ENCODE results near the gene QRICH1.
A peak's percentile ranks its signal among the peaks of the same experiment; 100 is the strongest.
"Not testable (repeated sequence)": the region's sequence is repeated elsewhere in the genome, so short reads cannot be mapped to it uniquely, and the experiment has no call there.

The QRICH1 gene

GRCh38 chr3:49013113-49013737 is 80.6 kb downstream of the QRICH1 start:
- Histone ChIP-seq H3K27me3 (ENCODE audit: insufficient read depth, low read depth) (no peaks in the 10 kb centered on the region), H2AFZ (ENCODE audit: low read depth) (no peak overlapping the region), H4K20me1 (ENCODE audit: insufficient read depth) (no peaks in the 10 kb centered on the region), H3K4me3 (IDR thresholded peaks at IDR 0.05; ENCODE audit: insufficient read depth, low read depth, low read length) (no peak overlapping the region), H3K27ac (no peak overlapping the region), H3K9ac (no peak overlapping the region), H3K36me3 (ENCODE audit: insufficient read depth) (no peaks in the 10 kb centered on the region), H3K4me2 (no peak overlapping the region), H3K4me1 (ENCODE audit: low read depth, poor library complexity, severe bottlenecking) (peaks cover 9% of the 10 kb centered on the region), H3K79me2 (ENCODE audit: insufficient read depth, low read depth) (peaks cover 14% of the 10 kb centered on the region)
- TF ChIP-seq, protein P1, sequence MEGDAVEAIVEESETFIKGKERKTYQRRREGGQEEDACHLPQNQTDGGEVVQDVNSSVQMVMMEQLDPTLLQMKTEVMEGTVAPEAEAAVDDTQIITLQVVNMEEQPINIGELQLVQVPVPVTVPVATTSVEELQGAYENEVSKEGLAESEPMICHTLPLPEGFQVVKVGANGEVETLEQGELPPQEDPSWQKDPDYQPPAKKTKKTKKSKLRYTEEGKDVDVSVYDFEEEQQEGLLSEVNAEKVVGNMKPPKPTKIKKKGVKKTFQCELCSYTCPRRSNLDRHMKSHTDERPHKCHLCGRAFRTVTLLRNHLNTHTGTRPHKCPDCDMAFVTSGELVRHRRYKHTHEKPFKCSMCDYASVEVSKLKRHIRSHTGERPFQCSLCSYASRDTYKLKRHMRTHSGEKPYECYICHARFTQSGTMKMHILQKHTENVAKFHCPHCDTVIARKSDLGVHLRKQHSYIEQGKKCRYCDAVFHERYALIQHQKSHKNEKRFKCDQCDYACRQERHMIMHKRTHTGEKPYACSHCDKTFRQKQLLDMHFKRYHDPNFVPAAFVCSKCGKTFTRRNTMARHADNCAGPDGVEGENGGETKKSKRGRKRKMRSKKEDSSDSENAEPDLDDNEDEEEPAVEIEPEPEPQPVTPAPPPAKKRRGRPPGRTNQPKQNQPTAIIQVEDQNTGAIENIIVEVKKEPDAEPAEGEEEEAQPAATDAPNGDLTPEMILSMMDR (conservative IDR thresholded peaks at IDR 0.05; ENCODE audit: low read depth, low read length): no peak

DNA sequence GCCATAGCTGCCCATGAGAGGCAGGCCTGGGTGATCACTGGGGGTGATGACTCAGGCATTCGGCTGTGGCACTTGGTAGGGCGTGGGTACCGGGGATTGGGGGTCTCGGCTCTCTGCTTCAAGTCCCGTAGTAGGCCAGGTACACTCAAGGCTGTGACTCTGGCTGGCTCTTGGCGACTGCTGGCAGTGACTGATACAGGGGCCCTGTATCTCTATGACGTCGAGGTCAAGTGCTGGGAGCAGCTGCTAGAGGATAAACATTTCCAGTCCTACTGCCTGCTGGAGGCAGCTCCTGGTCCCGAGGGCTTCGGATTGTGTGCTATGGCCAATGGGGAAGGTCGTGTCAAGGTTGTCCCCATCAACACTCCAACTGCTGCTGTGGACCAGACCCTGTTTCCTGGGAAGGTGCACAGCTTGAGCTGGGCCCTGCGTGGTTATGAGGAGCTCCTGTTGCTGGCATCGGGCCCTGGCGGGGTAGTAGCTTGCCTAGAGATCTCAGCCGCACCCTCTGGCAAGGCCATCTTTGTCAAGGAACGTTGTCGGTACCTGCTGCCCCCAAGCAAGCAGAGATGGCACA is 81.3 kb downstream of the QRICH1 start:
- H3K27ac ChIP-seq: no peak overlapping the region
- H3K4me2 ChIP-seq: no peak overlapping the region
- H3K79me2 ChIP-seq (ENCODE audit: insufficient read depth, low read depth): peaks cover 16% of the 10 kb centered on the region
- TF ChIP-seq, protein P1 (conservative IDR thresholded peaks at IDR 0.05; ENCODE audit: low read depth, low read length): no peak
- no peaks in the 10 kb centered on the region for H4K20me1 ChIP-seq (ENCODE audit: insufficient read depth)
- no peaks in the 10 kb centered on the region for H3K36me3 ChIP-seq (ENCODE audit: insufficient read depth)
- peaks cover 12% of the 10 kb centered on the region for H3K4me1 ChIP-seq (ENCODE audit: low read depth, poor library complexity, severe bottlenecking)
- H2AFZ ChIP-seq (ENCODE audit: low read depth): no peak overlapping the region
- H3K27me3 ChIP-seq (ENCODE audit: insufficient read depth, low read depth): no peaks in the 10 kb centered on the region
- H3K4me3 ChIP-seq (IDR thresholded peaks at IDR 0.05; ENCODE audit: insufficient read depth, low read depth, low read length): no peak overlapping the region
- H3K9ac ChIP-seq: no peak overlapping the region

DNA sequence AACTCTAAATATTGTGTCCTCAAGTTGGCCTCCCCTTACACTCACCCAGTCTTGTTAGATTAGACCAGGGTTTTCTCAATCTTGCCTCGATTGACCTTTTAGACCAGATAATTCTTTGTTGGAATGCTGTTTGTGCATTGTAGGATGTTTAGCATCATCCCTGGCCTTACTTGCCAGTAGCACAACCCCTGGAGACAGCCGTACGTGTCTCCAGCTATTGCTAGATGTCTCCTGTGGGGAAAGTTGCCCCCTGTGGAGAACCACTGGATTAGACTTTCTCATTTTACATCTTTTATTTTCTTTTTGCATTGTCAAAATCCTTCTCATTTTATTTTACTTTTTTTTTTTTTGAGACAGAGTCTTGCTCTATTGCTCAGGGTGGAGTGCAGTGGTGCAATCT is 84.5 kb downstream of the QRICH1 start:
- Histone ChIP-seq H3K36me3 (ENCODE audit: insufficient read depth) (no peaks in the 10 kb centered on the region), H4K20me1 (ENCODE audit: insufficient read depth) (no peaks in the 10 kb centered on the region)

DNA sequence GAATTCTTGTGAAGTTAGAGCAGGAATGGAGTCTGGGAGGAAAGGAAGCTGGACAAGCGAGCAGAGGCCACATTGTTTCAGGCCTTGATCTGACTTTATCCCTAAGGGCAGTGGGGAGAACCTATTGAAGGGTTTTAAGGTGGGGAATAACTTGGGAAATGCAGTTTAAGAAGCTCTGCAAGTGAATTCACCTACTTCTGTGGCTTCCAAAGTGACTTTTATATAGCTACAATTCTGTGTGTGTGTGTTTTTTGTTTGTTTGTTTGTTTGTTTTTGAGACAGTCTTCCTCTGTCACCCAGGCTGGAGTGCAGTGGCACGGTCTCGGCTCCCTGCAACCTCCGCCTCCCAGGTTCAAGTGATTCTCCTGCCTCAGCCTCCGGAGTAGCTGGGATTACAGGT is 85.2 kb downstream of the QRICH1 start:
- H3K36me3 ChIP-seq (ENCODE audit: insufficient read depth); H2AFZ ChIP-seq (ENCODE audit: low read depth); H3K9ac ChIP-seq; H3K4me3 ChIP-seq (IDR thresholded peaks at IDR 0.05; ENCODE audit: insufficient read depth, low read depth, low read length); H3K27ac ChIP-seq; H3K27me3 ChIP-seq (ENCODE audit: insufficient read depth, low read depth); H4K20me1 ChIP-seq (ENCODE audit: insufficient read depth): not testable (repeated sequence)
- Histone ChIP-seq H3K4me2 (peak overlapping the region; percentile 48; the same call in 1 of the 2 replicates), H3K4me1 (ENCODE audit: low read depth, poor library complexity, severe bottlenecking) (peaks cover 13% of the 10 kb centered on the region), H3K79me2 (ENCODE audit: insufficient read depth, low read depth) (peaks cover 16% of the 10 kb centered on the region)

More for the DNA sequence above, 84.5 kb downstream of the QRICH1 start:
- Histone ChIP-seq H3K27me3 (ENCODE audit: insufficient read depth, low read depth) (no peaks in the 10 kb centered on the region), H3K4me3 (IDR thresholded peaks at IDR 0.05; ENCODE audit: insufficient read depth, low read depth, low read length) (no peak overlapping the region), H3K9ac (no peak overlapping the region), H3K4me2 (no peak overlapping the region), H3K79me2 (ENCODE audit: insufficient read depth, low read depth) (peaks cover 16% of the 10 kb centered on the region), H2AFZ (ENCODE audit: low read depth) (no peak overlapping the region), H3K4me1 (ENCODE audit: low read depth, poor library complexity, severe bottlenecking) (peaks cover 13% of the 10 kb centered on the region), H3K27ac (no peak overlapping the region)
- TF ChIP-seq, protein P1 (conservative IDR thresholded peaks at IDR 0.05; ENCODE audit: low read depth, low read length): no peak

All from KMS-11 (cell line).